ENCODE measurements around the gene CD8A. TPM values are rescaled to one million over a fixed set of nuclear protein-coding genes. Genes with fewer than 3 reads are reported as not detected.

Gene CD8A
- total RNA-seq, 1 donor from 2014 or later: 5.5 TPM

DNA sequence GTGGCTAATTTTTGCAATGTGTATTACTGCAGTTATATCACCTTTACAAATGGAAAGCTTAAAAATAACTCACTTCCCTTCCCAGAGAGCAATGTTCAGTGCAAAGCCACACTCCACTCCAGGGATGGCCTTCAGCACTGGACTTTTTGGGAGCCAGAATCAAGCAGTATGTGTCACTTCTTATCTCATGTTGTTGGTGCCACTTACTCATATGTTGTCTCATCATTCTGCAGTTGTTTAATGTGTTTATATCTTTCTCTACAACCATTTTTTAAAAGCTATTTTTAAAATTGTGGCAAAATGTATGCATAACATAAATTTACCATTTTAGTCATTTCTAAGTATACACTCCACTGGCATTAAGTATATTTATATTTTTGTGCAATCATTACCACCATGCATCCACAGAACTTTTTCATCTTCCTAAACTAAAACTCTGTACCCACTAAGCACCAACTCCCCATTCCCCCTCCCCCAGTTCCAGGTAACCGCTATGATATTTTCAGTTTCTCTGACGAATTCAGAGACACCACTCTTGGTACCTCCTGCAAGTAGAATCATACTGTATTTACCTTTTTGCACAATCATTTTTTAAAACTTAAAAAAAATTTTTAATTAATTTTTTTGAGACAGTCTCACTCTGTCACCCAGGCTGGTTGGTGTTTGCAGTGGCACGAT lies 32.1 kb upstream of the CD8A start:
- no peak for ATAC-seq
- TF ChIP-seq, protein P1, sequence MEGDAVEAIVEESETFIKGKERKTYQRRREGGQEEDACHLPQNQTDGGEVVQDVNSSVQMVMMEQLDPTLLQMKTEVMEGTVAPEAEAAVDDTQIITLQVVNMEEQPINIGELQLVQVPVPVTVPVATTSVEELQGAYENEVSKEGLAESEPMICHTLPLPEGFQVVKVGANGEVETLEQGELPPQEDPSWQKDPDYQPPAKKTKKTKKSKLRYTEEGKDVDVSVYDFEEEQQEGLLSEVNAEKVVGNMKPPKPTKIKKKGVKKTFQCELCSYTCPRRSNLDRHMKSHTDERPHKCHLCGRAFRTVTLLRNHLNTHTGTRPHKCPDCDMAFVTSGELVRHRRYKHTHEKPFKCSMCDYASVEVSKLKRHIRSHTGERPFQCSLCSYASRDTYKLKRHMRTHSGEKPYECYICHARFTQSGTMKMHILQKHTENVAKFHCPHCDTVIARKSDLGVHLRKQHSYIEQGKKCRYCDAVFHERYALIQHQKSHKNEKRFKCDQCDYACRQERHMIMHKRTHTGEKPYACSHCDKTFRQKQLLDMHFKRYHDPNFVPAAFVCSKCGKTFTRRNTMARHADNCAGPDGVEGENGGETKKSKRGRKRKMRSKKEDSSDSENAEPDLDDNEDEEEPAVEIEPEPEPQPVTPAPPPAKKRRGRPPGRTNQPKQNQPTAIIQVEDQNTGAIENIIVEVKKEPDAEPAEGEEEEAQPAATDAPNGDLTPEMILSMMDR (IDR thresholded peaks at IDR 0.05): no peak
- Histone ChIP-seq H3K9me3 (peaks cover 9% of the 10 kb centered on the region), H3K27ac (no peak overlapping the region), H3K27me3 (ENCODE audit: low read depth) (no peaks in the 10 kb centered on the region), H3K4me3 (no peak overlapping the region), H3K4me1 (no peaks in the 10 kb centered on the region), H3K36me3 (no peaks in the 10 kb centered on the region)
- intact Hi-C loops (cut with DNase I): no loop called here
- no peak for DNase-seq

DNA sequence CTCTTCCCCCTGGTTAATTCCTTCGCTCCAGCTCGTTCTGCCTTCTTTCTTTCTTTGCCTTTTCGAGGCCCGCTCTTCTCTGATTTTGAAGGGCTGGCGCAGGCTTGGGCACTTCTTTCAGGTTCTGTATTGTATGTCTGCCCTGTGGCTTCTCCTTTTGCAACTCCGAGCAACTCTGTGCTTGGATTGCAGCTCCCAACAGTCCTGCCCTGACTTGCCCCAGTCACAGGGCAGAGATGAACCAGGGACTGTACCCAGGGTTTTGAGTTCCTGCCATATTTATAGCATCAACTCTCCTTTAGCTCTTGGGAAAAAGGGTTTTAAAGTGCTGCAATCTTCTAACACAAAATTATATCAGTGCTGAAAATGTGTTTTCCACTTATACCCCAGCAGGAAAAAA lies 31.1 kb upstream of the CD8A start:
- Histone ChIP-seq H3K27ac (no peak overlapping the region), H3K9me3 (peaks cover 9% of the 10 kb centered on the region), H3K4me1 (no peaks in the 10 kb centered on the region), H3K4me3 (no peak overlapping the region), H3K27me3 (ENCODE audit: low read depth) (no peaks in the 10 kb centered on the region), H3K36me3 (no peaks in the 10 kb centered on the region)
- DNase-seq (no peak), ATAC-seq (no peak)
- TF ChIP-seq, protein P1 (IDR thresholded peaks at IDR 0.05): no peak
- intact Hi-C loops (cut with DNase I): no loop called here

DNA sequence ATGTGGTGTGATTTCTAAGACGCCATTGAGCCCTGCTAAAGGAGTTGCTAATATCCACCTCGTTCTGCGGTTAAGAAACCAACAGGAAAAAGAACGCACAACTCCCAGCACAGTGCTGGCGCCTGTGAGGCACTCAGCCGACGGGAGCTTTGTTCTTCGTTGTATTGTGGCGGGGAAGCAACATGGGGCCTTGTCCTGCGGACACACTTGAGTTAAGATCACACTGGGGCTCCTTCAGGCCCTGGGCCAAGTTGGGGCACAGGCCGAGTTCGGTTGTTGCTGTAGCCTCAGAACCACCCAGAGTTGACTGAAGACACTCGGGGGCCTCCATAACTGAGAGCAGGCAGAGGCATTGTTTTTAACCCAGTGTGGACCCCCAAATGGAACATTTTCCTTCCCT lies 30.6 kb upstream of the CD8A start:
- no peak for ATAC-seq
- no peaks in the 10 kb centered on the region for H3K27me3 ChIP-seq (ENCODE audit: low read depth)
- H3K4me1 ChIP-seq: no peaks in the 10 kb centered on the region
- no peaks in the 10 kb centered on the region for H3K36me3 ChIP-seq
- intact Hi-C loops (cut with DNase I): no loop called here
- H3K9me3 ChIP-seq: peaks cover 9% of the 10 kb centered on the region
- no peak for DNase-seq
- H3K4me3 ChIP-seq: no peak overlapping the region
- no peak overlapping the region for H3K27ac ChIP-seq
- TF ChIP-seq, protein P1 (IDR thresholded peaks at IDR 0.05): no peak

DNA sequence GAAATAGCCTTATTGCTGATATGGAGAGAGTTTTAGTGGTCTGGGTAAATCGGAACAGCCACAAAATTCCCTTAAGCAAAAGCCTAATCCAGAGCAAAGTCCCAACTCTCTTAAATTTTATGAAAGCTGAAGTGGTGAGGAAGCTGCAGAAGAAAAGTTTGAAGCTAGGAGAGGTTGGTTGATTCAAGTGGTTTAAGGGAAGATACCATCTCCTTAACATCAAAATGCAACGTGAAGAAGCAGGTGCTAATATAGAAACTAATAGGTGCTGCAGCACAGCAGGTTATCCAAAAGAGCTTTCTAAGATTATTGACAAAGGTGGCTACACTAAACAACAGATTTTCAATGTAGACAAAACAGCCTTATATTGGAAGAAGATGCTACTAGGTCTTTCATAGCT lies 28.2 kb upstream of the CD8A start:
- Histone ChIP-seq H3K4me1 (no peaks in the 10 kb centered on the region), H3K36me3 (no peaks in the 10 kb centered on the region), H3K27me3 (ENCODE audit: low read depth) (no peaks in the 10 kb centered on the region), H3K9me3 (peaks cover 9% of the 10 kb centered on the region), H3K27ac (no peak overlapping the region), H3K4me3 (no peak overlapping the region)
- intact Hi-C loops (cut with DNase I): no loop called here
- no peak for DNase-seq
- TF ChIP-seq, protein P1 (IDR thresholded peaks at IDR 0.05): no peak
- ATAC-seq: no peak

DNA sequence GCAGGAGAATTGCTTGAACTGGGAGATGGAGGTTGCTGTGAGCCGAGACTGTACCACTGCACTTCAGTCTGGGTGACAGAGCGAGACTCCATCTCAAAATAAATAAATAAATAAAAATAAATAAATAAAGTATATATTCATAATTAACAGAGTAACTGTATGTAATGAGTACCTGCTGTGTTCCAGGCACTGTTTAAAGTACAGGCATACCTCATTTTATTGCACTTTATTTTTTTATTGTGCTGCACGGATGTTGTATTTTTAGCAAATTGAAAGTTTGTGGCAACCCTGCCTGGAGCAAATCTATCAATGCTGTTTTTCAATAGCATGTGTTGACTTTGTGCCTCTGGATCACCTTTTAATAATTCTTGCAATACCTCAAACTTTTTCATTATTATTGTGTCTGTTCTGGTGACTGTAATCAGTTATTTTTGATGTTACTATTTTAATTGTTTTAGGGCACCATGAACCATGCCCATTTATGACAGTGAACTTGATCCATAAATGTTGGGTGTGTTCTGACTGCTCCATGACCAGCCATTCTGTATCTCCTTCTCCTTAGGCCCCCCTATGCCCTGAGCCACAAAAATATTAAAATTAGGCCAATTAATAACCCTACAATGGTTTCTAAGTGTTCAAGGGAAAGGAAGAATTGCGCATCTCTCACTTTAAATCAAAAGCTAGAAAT lies 27.5 kb upstream of the CD8A start:
- Histone ChIP-seq H3K9me3 (peaks cover 9% of the 10 kb centered on the region), H3K4me3 (no peak overlapping the region), H3K27ac (no peak overlapping the region), H3K27me3 (ENCODE audit: low read depth) (peaks cover under 1% of the 10 kb centered on the region), H3K36me3 (no peaks in the 10 kb centered on the region), H3K4me1 (no peaks in the 10 kb centered on the region)
- TF ChIP-seq, protein P1 (IDR thresholded peaks at IDR 0.05): no peak
- no peak for DNase-seq
- intact Hi-C loops (cut with DNase I): no loop called here
- ATAC-seq: no peak

All from lower lobe of right lung (tissue), 2 donors.